MM.1S (cell line): ENCODE measurements around the gene KIRREL3.

Experiments
- DNase-seq: peaks from one replicate; pipeline ENCODE4 v3.0.0-alpha.2; 2015
- H2AFZ ChIP-seq: fragments of 300-600 bp; sonication (generic); 2 replicates; pipeline ENCODE4 v1.6.0; 2016; ENCODE audit warnings: antibody characterized with exemption, low read length
- H3F3A ChIP-seq: fragments of 300-600 bp; sonication (generic); 2 replicates; pipeline ENCODE4 v1.6.1; 2016; ENCODE audit warnings: mild to moderate bottlenecking, antibody characterized with exemption, low read length, moderate library complexity, mixed read lengths; ENCODE audit not compliant: insufficient read depth
- H3K27ac ChIP-seq: fragments of 300-600 bp; sonication (generic); 2 replicates; pipeline ENCODE4 v1.5.1; 2016; ENCODE audit warnings: mild to moderate bottlenecking, low read length
- H3K27me3 ChIP-seq: fragments of 300-600 bp; sonication (generic); replicated peaks from 2 replicates; pipeline ENCODE4 v1.6.0; 2016; ENCODE audit warnings: low read length; ENCODE audit not compliant: insufficient read depth
- H3K36me3 ChIP-seq: fragments of 300-600 bp; sonication (generic); replicated peaks from 2 replicates; pipeline ENCODE4 v1.6.1; 2016; ENCODE audit warnings: mild to moderate bottlenecking, low read length, mixed read lengths; ENCODE audit not compliant: insufficient read depth
- H3K4me1 ChIP-seq: fragments of 300-600 bp; sonication (generic); 2 replicates; pipeline ENCODE4 v1.6.1; 2016; ENCODE audit warnings: low read length, mixed read lengths
- H3K4me2 ChIP-seq: fragments of 300-600 bp; sonication (generic); 2 replicates; pipeline ENCODE4 v1.6.0; 2016; ENCODE audit warnings: low read depth, low read length
- H3K4me3 ChIP-seq: fragments of 300-600 bp; sonication (generic); 2 replicates; pipeline ENCODE4 v1.5.1; 2016; ENCODE audit warnings: low read length, mixed read lengths
- H3K79me2 ChIP-seq: fragments of 300-600 bp; sonication (generic); 2 replicates; pipeline ENCODE4 v1.6.1; 2016; ENCODE audit warnings: mixed run types, low read length, mixed read lengths
- H3K9ac ChIP-seq: fragments of 300-600 bp; sonication (generic); 2 replicates; pipeline ENCODE4 v1.6.1; 2016; ENCODE audit warnings: low read length, mixed read lengths
- H3K9me2 ChIP-seq: fragments of 300-600 bp; sonication (generic); replicated peaks from 2 replicates; pipeline ENCODE4 v1.6.1; 2016; ENCODE audit warnings: mild to moderate bottlenecking, low read length, mixed read lengths; ENCODE audit not compliant: insufficient read depth
- H3K9me3 ChIP-seq: fragments of 300-600 bp; sonication (generic); replicated peaks from 2 replicates; pipeline ENCODE4 v1.6.1; 2016; ENCODE audit warnings: mild to moderate bottlenecking, low read length, mixed read lengths; ENCODE audit not compliant: insufficient read depth
- H4K20me1 ChIP-seq: fragments of 300-600 bp; sonication (generic); 2 replicates; pipeline ENCODE4 v1.6.1; 2016; ENCODE audit warnings: mild to moderate bottlenecking, low read length, moderate library complexity, mixed read lengths; ENCODE audit not compliant: insufficient read depth
- EZH2 ChIP-seq: fragments of 300-600 bp; sonication (generic); optimal IDR thresholded peaks from 2 replicates; pipeline ENCODE3; 2017; ENCODE audit warnings: low read depth, mild to moderate bottlenecking, antibody characterized with exemption, low read length, mixed read lengths
- EZH2phosphoT487 ChIP-seq: fragments of 300-600 bp; sonication (generic); IDR thresholded peaks from 2 replicates; pipeline ENCODE4 v1.6.1; 2018; ENCODE audit warnings: antibody characterized with exemption, low read length
- TF ChIP-seq, protein P1 (sequence below): fragments of 300-600 bp; sonication (generic); IDR thresholded peaks from 2 replicates; pipeline ENCODE4 v1.5.1; 2016; ENCODE audit warnings: antibody characterized with exemption, low read length, mixed read lengths

The KIRREL3 gene

DNA sequence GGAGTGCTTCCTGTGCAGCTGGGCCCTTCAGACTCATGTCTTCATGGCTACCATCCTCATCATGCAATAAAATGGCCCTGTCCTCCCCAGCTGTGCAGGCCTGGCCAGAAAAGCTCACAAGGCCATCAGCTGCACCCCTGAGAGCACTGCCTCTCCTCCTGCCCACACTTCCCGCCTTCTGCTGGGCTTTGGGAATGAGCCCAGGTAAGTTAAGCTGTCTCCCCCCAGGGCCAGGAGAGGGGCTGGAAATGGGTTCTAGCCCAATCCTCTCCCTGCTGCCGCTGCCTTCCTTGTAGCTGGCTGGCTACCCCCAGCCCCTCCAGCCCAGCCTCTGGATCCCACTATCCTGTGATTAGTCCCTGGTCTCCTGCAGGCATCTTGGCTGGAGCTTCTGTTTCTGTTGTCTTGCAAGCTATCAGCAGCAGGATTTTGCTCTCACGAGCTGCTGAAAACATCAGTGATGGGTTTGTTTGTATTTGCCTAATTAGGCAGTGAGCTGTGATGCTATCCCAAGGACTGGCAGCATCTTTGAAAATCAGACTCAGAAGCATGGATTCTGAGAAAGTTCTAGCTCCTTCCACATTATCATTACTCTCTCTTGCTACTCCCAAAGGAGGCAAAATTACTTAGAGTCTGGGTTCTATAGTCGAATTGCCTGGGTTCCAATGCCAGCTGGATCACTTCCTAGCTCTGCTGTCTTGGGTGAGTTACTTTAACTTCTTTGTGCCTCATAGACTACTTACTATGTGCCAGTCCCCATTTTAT is 476.9 kb downstream of the KIRREL3 start:
- Histone ChIP-seq H3K36me3 (no peaks in the 10 kb centered on the region), H3F3A (no peaks in the 10 kb centered on the region), H3K9me2 (no peaks in the 10 kb centered on the region), H2AFZ (no peak overlapping the region), H3K27me3 (no peaks in the 10 kb centered on the region), H3K4me3 (no peak overlapping the region), H3K4me2 (no peak overlapping the region), H3K9me3 (no peaks in the 10 kb centered on the region), H3K9ac (no peak overlapping the region), H3K4me1 (no peaks in the 10 kb centered on the region), H3K79me2 (no peaks in the 10 kb centered on the region), H3K27ac (no peak overlapping the region), H4K20me1 (no peaks in the 10 kb centered on the region)
- TF ChIP-seq EZH2phosphoT487 = no peak
- no peak for DNase-seq

DNA sequence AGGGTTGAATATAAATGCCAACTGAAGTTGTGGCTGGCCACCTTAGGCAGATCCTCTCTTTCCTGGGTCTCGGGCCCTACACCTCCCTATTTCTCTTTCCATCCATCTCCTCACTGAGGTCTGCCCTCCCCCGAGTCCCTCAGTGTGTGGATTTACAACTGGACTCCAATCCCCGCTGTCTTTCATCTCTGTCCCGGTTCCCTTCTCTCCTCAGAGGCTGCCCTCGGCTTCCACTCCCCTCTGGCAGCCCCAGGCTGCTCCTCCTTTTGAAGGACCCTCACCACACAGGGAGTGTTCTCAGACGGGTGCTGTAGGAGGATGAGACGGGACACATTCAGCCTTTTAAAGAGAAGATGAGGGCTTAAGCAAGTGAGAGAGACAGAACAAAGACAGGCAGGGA is 478.0 kb downstream of the KIRREL3 start:
- no peaks in the 10 kb centered on the region for H3K79me2 ChIP-seq
- no peaks in the 10 kb centered on the region for H3K9me3 ChIP-seq
- TF ChIP-seq EZH2phosphoT487 (no peak), EZH2 (no peak)
- TF ChIP-seq, protein P1, sequence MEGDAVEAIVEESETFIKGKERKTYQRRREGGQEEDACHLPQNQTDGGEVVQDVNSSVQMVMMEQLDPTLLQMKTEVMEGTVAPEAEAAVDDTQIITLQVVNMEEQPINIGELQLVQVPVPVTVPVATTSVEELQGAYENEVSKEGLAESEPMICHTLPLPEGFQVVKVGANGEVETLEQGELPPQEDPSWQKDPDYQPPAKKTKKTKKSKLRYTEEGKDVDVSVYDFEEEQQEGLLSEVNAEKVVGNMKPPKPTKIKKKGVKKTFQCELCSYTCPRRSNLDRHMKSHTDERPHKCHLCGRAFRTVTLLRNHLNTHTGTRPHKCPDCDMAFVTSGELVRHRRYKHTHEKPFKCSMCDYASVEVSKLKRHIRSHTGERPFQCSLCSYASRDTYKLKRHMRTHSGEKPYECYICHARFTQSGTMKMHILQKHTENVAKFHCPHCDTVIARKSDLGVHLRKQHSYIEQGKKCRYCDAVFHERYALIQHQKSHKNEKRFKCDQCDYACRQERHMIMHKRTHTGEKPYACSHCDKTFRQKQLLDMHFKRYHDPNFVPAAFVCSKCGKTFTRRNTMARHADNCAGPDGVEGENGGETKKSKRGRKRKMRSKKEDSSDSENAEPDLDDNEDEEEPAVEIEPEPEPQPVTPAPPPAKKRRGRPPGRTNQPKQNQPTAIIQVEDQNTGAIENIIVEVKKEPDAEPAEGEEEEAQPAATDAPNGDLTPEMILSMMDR = no peak
- H3K27me3 ChIP-seq = 0 out of 2 replicates have a peak, but pooled peaks cover 6% of the 10 kb centered on the region
- no peak overlapping the region for H3K4me2 ChIP-seq
- no peak for DNase-seq
- no peaks in the 10 kb centered on the region for H4K20me1 ChIP-seq
- no peak overlapping the region for H3K4me3 ChIP-seq
- no peaks in the 10 kb centered on the region for H3K4me1 ChIP-seq
- H3F3A ChIP-seq = no peaks in the 10 kb centered on the region
- H3K9ac ChIP-seq = no peak overlapping the region
- H3K27ac ChIP-seq = no peak overlapping the region
- no peak overlapping the region for H2AFZ ChIP-seq
- H3K9me2 ChIP-seq = no peaks in the 10 kb centered on the region
- no peaks in the 10 kb centered on the region for H3K36me3 ChIP-seq

DNA sequence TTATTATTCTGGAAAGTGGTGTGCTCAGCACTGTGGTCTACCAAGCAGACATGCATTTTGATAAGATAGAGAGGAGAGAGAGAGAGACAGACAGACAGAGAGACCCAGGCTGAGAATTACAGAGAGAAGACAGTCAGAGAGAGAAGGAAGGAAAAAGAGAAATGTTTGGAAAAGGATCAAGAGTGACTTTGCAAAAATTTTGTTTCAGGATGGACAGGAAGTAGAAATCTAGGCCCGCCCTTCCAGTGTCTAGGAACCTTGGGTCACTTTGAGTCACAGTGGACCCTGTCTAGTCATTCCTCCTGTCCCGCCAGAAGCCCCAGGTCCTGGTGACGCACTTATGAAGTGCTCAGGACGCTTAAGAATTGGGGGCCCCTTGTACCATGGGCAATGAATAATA is 478.4 kb downstream of the KIRREL3 start:
- no peak for TF ChIP-seq EZH2
- no peak for TF ChIP-seq EZH2phosphoT487
- TF ChIP-seq, protein P1 = no peak
- H3K27me3 ChIP-seq = 0 out of 2 replicates have a peak, but pooled peaks cover 6% of the 10 kb centered on the region
- DNase-seq = no peak
- no peak overlapping the region for H3K9ac ChIP-seq
- H4K20me1 ChIP-seq = no peaks in the 10 kb centered on the region
- no peak overlapping the region for H2AFZ ChIP-seq
- H3K9me2 ChIP-seq = no peaks in the 10 kb centered on the region
- no peaks in the 10 kb centered on the region for H3K36me3 ChIP-seq
- H3K4me3 ChIP-seq = no peak overlapping the region
- no peaks in the 10 kb centered on the region for H3K79me2 ChIP-seq
- no peaks in the 10 kb centered on the region for H3K4me1 ChIP-seq
- no peak overlapping the region for H3K4me2 ChIP-seq
- H3K27ac ChIP-seq = no peak overlapping the region
- H3K9me3 ChIP-seq = no peaks in the 10 kb centered on the region
- no peaks in the 10 kb centered on the region for H3F3A ChIP-seq

- Histone ChIP-seq H3K36me3 (no peaks in the 10 kb centered on the region), H3K27ac (no peak overlapping the region), H3K4me2 (no peak overlapping the region), H3K9ac (no peak overlapping the region), H4K20me1 (no peaks in the 10 kb centered on the region), H3K4me3 (no peak overlapping the region), H3K4me1 (no peaks in the 10 kb centered on the region), H2AFZ (no peak overlapping the region), H3K9me3 (no peaks in the 10 kb centered on the region), H3K9me2 (no peaks in the 10 kb centered on the region), H3K27me3 (0 out of 2 replicates have a peak, but pooled peaks cover 6% of the 10 kb centered on the region), H3K79me2 (no peaks in the 10 kb centered on the region), H3F3A (no peaks in the 10 kb centered on the region)
- TF ChIP-seq EZH2phosphoT487 (no peak), EZH2 (no peak)
- TF ChIP-seq, protein P1 = no peak
- no peak for DNase-seq
Observed at GRCh38 chr11:126521196-126521595, 479.4 kb downstream of the KIRREL3 start.
